Measurements from ENCODE around the gene SPATA33.

SPATA33 gene

DNA sequence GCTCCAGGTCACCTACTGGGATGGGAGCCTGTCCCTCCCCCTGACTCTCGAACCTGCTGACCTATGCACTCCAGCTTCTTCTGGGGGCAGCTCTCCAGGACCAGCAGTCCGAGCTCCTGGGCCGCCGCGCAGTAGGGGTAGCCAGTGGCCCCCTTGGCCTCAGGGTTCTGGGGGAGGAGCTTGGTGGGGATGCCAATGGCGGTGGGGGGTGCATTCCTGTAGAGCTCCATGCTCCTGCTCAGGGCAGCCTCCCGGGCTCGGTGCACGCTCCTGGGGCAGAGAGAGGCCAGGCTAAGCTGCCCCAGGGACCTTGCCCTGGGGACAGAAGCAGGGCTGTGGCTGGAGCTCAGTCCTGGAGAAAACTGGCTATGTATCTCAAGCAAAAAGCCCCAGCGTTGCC, 51.5 kb downstream of the SPATA33 start:
- DNase-seq (ENCODE audit: low read depth) = no peak
- TF ChIP-seq, protein P1, sequence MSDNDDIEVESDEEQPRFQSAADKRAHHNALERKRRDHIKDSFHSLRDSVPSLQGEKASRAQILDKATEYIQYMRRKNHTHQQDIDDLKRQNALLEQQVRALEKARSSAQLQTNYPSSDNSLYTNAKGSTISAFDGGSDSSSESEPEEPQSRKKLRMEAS (IDR thresholded peaks at IDR 0.05; ENCODE audit: low read depth, low read length) = no peak
- TF ChIP-seq, protein P2, sequence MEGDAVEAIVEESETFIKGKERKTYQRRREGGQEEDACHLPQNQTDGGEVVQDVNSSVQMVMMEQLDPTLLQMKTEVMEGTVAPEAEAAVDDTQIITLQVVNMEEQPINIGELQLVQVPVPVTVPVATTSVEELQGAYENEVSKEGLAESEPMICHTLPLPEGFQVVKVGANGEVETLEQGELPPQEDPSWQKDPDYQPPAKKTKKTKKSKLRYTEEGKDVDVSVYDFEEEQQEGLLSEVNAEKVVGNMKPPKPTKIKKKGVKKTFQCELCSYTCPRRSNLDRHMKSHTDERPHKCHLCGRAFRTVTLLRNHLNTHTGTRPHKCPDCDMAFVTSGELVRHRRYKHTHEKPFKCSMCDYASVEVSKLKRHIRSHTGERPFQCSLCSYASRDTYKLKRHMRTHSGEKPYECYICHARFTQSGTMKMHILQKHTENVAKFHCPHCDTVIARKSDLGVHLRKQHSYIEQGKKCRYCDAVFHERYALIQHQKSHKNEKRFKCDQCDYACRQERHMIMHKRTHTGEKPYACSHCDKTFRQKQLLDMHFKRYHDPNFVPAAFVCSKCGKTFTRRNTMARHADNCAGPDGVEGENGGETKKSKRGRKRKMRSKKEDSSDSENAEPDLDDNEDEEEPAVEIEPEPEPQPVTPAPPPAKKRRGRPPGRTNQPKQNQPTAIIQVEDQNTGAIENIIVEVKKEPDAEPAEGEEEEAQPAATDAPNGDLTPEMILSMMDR (IDR thresholded peaks at IDR 0.05; ENCODE audit: low read depth, low read length) = no peak
- TF ChIP-seq MYC (IDR thresholded peaks at IDR 0.05; ENCODE audit: low read depth, low read length) = no peak
- no peak for TF ChIP-seq POLR2A (IDR thresholded peaks at IDR 0.05; ENCODE audit: extremely low read depth, insufficient read length)

DNA sequence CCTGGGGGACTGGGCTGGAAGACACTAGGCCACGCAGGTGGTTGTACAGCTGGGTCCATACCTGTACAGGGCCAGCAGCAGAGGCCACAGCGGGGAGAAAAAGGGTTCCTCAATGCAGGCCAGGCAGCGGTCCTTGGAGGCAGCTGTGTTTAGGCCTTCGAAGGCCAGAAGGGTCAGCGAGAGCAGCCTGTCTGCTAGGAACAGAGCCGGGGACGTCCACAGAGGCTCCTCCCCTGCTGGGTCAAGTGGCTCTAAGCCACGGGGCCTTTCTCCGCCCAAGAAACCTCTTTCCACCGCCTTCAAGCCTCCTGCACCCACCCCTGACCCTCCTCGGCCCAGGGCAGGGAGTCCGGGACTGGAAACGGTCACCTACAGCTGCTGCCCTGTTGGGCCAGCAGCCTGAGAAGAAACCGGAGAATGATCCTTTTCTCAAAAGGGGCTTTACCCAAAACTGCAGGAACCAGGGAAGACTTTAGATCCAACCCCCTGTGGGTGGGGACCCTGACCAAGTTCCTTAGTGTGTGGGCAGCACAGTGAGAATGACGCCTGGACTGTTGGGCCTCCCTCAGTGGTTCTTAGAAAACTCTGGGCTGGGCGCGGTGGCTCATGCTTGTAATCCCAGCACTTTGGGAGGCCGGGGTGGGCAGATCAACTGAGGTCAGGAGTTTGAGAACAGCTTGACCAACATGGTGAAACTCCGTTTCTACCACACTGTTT, 52.2 kb downstream of the SPATA33 start:
- TF ChIP-seq, protein P1 (IDR thresholded peaks at IDR 0.05; ENCODE audit: low read depth, low read length) = no peak
- TF ChIP-seq MYC (IDR thresholded peaks at IDR 0.05; ENCODE audit: low read depth, low read length) = no peak
- TF ChIP-seq POLR2A (IDR thresholded peaks at IDR 0.05; ENCODE audit: extremely low read depth, insufficient read length) = no peak
- TF ChIP-seq, protein P2 (IDR thresholded peaks at IDR 0.05; ENCODE audit: low read depth, low read length) = no peak
- no peak overlapping the region for H3K4me3 ChIP-seq (ENCODE audit: low read depth, low read length)
- DNase-seq (ENCODE audit: low read depth) = no peak

More for the DNA sequence above, 51.5 kb downstream of the SPATA33 start:
- no peak overlapping the region for H3K4me3 ChIP-seq (ENCODE audit: low read depth, low read length)

DNA sequence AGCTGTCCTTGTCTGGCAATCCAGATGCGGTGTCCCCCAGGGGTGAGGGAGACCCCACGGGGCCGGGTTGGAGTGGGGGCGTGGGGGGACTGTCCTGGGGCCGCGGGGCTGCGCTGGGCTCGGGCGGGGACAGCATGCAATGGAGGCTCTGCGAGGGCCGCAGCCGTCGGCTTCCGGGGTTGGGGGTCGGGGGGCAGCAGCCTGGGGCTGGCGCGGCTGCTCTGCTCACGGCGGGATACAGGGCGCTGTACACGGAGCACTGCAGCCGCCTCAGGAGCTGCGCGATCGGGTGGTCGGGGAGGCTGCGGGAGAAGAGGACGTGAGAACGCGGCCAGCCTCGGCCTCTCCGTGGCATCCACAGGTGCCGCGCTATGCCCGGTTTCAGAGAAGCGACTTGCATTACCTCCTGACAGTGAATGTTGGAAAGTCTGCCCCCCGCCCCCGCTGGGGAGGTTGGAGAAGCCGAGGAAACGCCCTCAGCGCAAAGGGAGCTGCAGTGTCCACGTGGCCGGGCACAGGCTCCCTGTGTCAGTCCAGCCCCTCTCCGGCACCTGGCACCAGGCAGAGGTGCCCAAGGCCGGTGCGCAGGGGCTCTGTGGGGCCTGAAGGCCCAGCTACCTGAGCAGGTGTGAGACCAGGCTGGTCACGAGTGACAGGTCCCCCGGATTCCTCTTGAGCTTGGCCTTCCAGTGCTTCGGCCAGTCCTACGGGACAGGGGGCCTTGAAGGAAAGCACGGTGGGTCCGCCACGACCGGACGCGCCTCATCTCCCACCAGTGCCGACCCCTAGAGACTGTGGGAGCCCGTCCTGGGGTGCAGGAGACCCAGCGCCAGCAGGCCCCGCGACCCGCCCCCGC, 53.3 kb downstream of the SPATA33 start:
- no peak for DNase-seq (ENCODE audit: low read depth)
- no peak overlapping the region for H3K4me3 ChIP-seq (ENCODE audit: low read depth, low read length)

DNA sequence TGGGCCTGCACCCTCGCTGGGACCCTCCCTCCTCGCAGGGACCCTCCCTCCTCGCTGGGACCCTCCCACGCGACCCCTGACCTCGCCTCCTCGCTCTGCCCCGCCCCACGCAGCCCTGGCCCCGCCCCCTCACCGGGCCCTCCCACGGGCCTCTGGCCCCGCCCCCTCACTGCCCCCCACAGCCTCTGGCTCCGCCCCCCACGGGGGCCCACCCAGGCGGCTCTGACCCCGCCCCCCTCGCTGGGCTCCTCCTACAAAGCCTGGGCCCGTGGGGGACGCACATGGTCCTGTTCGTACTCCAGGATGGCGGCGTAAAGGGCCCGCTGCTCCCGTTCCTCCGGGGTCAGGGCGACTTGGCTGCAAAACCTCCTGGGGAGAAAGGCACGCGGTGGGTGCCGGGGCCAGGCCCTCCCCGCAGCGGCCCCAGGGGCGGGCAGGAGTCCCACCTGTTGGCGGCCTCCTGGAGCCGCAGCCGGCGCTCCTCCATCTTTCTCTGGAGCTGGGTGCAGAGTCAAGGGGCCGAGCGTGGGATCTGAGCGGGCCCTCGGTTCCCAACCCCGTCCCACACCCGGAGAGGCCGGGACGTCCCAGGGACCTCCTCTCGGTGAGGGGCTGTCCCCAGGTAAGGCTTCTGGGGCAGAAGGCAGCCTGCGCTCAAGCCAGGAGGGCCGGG, 54.1 kb downstream of the SPATA33 start:
- peak overlapping the region; percentile 73 for H3K4me3 ChIP-seq (ENCODE audit: low read depth, low read length)
- DNase-seq (ENCODE audit: low read depth) = peak; percentile 79
- TF ChIP-seq, protein P2 (IDR thresholded peaks at IDR 0.05; ENCODE audit: low read depth, low read length) = no peak
- TF ChIP-seq MYC (IDR thresholded peaks at IDR 0.05; ENCODE audit: low read depth, low read length) (peak; percentile 96), POLR2A (IDR thresholded peaks at IDR 0.05; ENCODE audit: extremely low read depth, insufficient read length) (peak; percentile 85)
- TF ChIP-seq, protein P1 (IDR thresholded peaks at IDR 0.05; ENCODE audit: low read depth, low read length) = peak; percentile 95

More for the DNA sequence above, 53.3 kb downstream of the SPATA33 start:
- TF ChIP-seq, protein P2 (IDR thresholded peaks at IDR 0.05; ENCODE audit: low read depth, low read length) = no peak
- TF ChIP-seq, protein P1 (IDR thresholded peaks at IDR 0.05; ENCODE audit: low read depth, low read length) = no peak
- no peak for TF ChIP-seq POLR2A (IDR thresholded peaks at IDR 0.05; ENCODE audit: extremely low read depth, insufficient read length)
- TF ChIP-seq MYC (IDR thresholded peaks at IDR 0.05; ENCODE audit: low read depth, low read length) = no peak

DNA sequence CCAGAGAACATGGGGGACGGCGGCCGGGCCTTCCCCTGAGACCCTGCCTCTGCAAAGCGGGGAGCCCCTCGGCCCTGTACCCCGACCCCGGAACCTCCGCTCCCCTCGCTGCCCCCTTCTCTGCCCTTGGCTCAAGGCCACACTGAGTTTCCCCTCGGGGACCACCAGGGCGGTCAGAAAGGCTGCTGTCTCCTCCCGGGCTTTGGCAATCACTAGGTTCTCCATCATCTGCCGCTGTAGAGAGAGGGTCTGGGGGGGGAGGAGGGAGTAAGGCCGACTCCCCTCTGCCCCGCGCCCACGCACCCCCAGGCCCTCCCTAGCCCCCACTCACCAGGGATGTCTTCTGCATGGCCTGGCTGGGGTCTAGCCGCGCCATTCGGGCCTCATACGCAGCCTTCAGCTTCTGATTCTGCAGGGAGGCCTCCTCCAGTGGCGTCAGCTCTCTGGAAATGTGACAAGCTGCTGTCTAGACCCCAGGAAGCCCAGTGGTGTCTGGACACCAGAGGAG, 54.7 kb downstream of the SPATA33 start:
- TF ChIP-seq MYC (IDR thresholded peaks at IDR 0.05; ENCODE audit: low read depth, low read length) = no peak
- TF ChIP-seq, protein P1 (IDR thresholded peaks at IDR 0.05; ENCODE audit: low read depth, low read length) = no peak
- no peak for TF ChIP-seq POLR2A (IDR thresholded peaks at IDR 0.05; ENCODE audit: extremely low read depth, insufficient read length)
- TF ChIP-seq, protein P2 (IDR thresholded peaks at IDR 0.05; ENCODE audit: low read depth, low read length) = no peak
- peak; percentile 47 for DNase-seq (ENCODE audit: low read depth)
- peak overlapping the region; percentile 73 for H3K4me3 ChIP-seq (ENCODE audit: low read depth, low read length)

Measured in NB4 (cell line).